Measurements from ENCODE around the gene RPL27. TPM values are rescaled to one million over a fixed set of nuclear protein-coding genes. Genes with fewer than 3 reads are reported as not detected.

The RPL27 gene
- total and polyA plus RNA-seq, 2 of the 13 experiments (the other 11 are each of a cell fraction or from before 2014, with no cell fraction given): 1,585 to 5,840 TPM

DNA sequence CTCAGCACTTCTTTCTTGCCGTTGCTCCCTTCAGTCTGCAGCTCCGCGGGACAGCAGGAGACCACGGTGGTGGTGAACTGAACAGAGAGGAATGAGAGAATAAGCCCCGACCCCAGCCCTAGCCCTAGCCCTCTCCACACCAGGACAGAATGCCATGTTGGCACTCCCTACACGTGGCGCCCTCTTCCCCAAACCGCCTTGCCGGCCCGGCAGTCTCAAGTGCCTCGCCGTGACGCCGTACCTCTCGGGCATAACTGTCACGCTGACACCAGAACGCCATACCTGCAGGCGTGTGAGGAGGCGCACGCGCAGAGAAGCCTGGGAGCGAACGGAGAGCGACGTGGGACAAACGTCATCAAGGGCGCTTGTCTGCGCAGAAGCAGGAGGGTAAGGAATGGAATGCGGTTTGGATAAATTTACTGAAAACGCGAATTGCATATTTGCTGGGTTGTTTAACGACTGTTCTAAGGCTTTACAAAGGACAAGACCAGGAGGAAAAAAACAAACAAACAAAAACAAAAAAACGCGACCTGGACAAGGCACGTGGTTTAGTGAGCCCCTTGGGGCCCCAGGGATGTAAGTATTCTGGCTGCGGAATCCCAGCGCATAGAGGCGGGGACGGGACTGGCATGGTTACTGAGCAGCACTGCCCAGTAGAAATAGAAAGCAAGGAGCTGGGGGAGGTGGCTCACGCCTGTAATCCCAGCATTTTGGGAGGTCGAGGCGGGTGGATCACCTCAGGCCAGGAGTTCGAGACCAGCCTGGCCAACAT is 33.9 kb upstream of the RPL27 start, which contains the start of gene AARSD1 (continued):
- TF ChIP-seq SIN3A (IDR thresholded peaks at IDR 0.05; ENCODE audit: borderline replicate concordance, low read depth, low read length) (peak; percentile 40; the same call in 1 of the 2 replicates), ZNF605 (CRISPR knock-in tag; IDR thresholded peaks at IDR 0.05) (0 out of 2 replicates have a peak, but pooled peaks have one; percentile 6), MIXL1 (CRISPR knock-in tag; IDR thresholded peaks at IDR 0.05) (0 out of 2 replicates have a peak, but pooled peaks have one; percentile 25), ZFAT (CRISPR knock-in tag; conservative IDR thresholded peaks at IDR 0.05) (no peak), ZKSCAN1 (IDR thresholded peaks at IDR 0.05; ENCODE audit: low read length) (no peak), ZZZ3 (CRISPR knock-in tag; IDR thresholded peaks at IDR 0.05; ENCODE audit: borderline replicate concordance) (peak; percentile 60; the same call in 1 of the 2 replicates), ZNF253 (CRISPR knock-in tag; IDR thresholded peaks at IDR 0.05; ENCODE audit: borderline replicate concordance) (no peak), ISL2 (CRISPR knock-in tag; IDR thresholded peaks at IDR 0.05) (no peak), PHF20 (CRISPR knock-in tag; IDR thresholded peaks at IDR 0.05) (peak; percentile 81), CREM (IDR thresholded peaks at IDR 0.05) (peak; percentile 68), CREM (CRISPR knock-in tag; IDR thresholded peaks at IDR 0.05) (no peak), SIN3B (IDR thresholded peaks at IDR 0.05; ENCODE audit: low read length) (0 out of 2 replicates have a peak, but pooled peaks have one; percentile 53), ZMYM2 (CRISPR knock-in tag; IDR thresholded peaks at IDR 0.05) (no peak), GATAD2A (CRISPR knock-in tag; IDR thresholded peaks at IDR 0.05) (peak; percentile 33), BCL6 (CRISPR knock-in tag; IDR thresholded peaks at IDR 0.05) (peak; percentile 20; the same call in 1 of the 2 replicates), MXI1 (IDR thresholded peaks at IDR 0.05; ENCODE audit: borderline replicate concordance, low read depth, low read length) (peak; percentile 71; the same call in 1 of the 3 replicates), TEAD3 (CRISPR knock-in tag; optimal IDR thresholded peaks at IDR 0.05; ENCODE audit: borderline replicate concordance) (peak; percentile 49), HOXA3 (CRISPR knock-in tag; IDR thresholded peaks at IDR 0.05) (peak; percentile 97), ZNF446 (CRISPR knock-in tag; IDR thresholded peaks at IDR 0.05) (no peak), KMT2A (CRISPR knock-in tag; IDR thresholded peaks at IDR 0.05) (peak; percentile 78), HDAC1 (CRISPR knock-in tag; IDR thresholded peaks at IDR 0.05) (peak; percentile 81), FLYWCH1 (CRISPR knock-in tag; IDR thresholded peaks at IDR 0.05) (no peak), NR2F6 (IDR thresholded peaks at IDR 0.05) (no peak), NR2F6 (CRISPR knock-in tag; IDR thresholded peaks at IDR 0.05) (no peak), KDM2A (CRISPR knock-in tag; IDR thresholded peaks at IDR 0.05; ENCODE audit: borderline replicate concordance, low read depth) (peak; percentile 73), ZNF274 (CRISPR knock-in tag; IDR thresholded peaks at IDR 0.05) (peak; percentile 72; the same call in 1 of the 2 replicates), RARG (CRISPR knock-in tag; IDR thresholded peaks at IDR 0.05; ENCODE audit: low read depth) (no peak)
- TF ChIP-seq, protein P1, sequence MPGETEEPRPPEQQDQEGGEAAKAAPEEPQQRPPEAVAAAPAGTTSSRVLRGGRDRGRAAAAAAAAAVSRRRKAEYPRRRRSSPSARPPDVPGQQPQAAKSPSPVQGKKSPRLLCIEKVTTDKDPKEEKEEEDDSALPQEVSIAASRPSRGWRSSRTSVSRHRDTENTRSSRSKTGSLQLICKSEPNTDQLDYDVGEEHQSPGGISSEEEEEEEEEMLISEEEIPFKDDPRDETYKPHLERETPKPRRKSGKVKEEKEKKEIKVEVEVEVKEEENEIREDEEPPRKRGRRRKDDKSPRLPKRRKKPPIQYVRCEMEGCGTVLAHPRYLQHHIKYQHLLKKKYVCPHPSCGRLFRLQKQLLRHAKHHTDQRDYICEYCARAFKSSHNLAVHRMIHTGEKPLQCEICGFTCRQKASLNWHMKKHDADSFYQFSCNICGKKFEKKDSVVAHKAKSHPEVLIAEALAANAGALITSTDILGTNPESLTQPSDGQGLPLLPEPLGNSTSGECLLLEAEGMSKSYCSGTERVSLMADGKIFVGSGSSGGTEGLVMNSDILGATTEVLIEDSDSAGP (CRISPR knock-in tag; IDR thresholded peaks at IDR 0.05; ENCODE audit: borderline replicate concordance): 0 out of 2 replicates have a peak, but pooled peaks have one; percentile 56
- TF ChIP-seq, protein P2, sequence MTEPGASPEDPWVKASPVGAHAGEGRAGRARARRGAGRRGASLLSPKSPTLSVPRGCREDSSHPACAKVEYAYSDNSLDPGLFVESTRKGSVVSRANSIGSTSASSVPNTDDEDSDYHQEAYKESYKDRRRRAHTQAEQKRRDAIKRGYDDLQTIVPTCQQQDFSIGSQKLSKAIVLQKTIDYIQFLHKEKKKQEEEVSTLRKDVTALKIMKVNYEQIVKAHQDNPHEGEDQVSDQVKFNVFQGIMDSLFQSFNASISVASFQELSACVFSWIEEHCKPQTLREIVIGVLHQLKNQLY (CRISPR knock-in tag; IDR thresholded peaks at IDR 0.05): 0 out of 2 replicates have a peak, but pooled peaks have one; percentile 12
- TF ChIP-seq, protein P3, sequence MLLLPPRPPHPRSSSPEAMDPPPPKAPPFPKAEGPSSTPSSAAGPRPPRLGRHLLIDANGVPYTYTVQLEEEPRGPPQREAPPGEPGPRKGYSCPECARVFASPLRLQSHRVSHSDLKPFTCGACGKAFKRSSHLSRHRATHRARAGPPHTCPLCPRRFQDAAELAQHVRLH (CRISPR knock-in tag; IDR thresholded peaks at IDR 0.05; ENCODE audit: borderline replicate concordance, low read depth): peak; percentile 46; the same call in 1 of the 2 replicates
- TF ChIP-seq, protein P4, sequence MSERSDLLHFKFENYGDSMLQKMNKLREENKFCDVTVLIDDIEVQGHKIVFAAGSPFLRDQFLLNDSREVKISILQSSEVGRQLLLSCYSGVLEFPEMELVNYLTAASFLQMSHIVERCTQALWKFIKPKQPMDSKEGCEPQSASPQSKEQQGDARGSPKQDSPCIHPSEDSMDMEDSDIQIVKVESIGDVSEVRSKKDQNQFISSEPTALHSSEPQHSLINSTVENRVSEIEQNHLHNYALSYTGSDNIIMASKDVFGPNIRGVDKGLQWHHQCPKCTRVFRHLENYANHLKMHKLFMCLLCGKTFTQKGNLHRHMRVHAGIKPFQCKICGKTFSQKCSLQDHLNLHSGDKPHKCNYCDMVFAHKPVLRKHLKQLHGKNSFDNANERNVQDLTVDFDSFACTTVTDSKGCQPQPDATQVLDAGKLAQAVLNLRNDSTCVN (CRISPR knock-in tag; IDR thresholded peaks at IDR 0.05; ENCODE audit: borderline replicate concordance): 0 out of 2 replicates have a peak, but pooled peaks have one; percentile 53

Measured in HepG2 (cell line).